Left ventricle myocardium inferior (tissue), 1 donor: ENCODE measurements around the gene CLDN11. TPM values are rescaled to one million over a fixed set of nuclear protein-coding genes. Genes with fewer than 3 reads are reported as not detected.

Source experiments
- DNase-seq: peaks from one replicate; pipeline ENCODE4 v3.0.0-alpha.2; 2020
- H3K27ac ChIP-seq: fragments of 200-600 bp; replicated peaks from 2 replicates; pipeline ENCODE4 v1.8.0; 2021
- H3K27me3 ChIP-seq: fragments of 200-600 bp; 2 replicates; pipeline ENCODE4 v1.8.0; 2021; ENCODE audit warnings: low read depth
- H3K36me3 ChIP-seq: fragments of 200-600 bp; 2 replicates; pipeline ENCODE4 v1.8.0; 2021
- H3K4me1 ChIP-seq: fragments of 200-600 bp; 2 replicates; pipeline ENCODE4 v1.8.0; 2021
- H3K4me3 ChIP-seq: fragments of 200-600 bp; 2 replicates; pipeline ENCODE4 v1.8.0; 2021; ENCODE audit warnings: mild to moderate bottlenecking, moderate library complexity
- H3K9me3 ChIP-seq: fragments of 200-600 bp; replicated peaks from 2 replicates; pipeline ENCODE4 v1.8.0; 2021
- intact Hi-C: fragments of 100-400 bp; cut with micrococcal nuclease; formaldehyde crosslinking; loops from one replicate; pipeline ENCODE4 v1.11.0; 2022
- total RNA-seq: library from RNA; stranded (reverse); fragmentation: NEBNext Ultra II Directional; extraction: Animal tissue kit (Norgen Biotek cat#: 25700); gene quantifications from one replicate; pipeline ENCODE4 v1.2.1, GENCODE V29; 2021
- TF ChIP-seq, protein P1 (sequence below): fragments of 200-600 bp; IDR thresholded peaks from 2 replicates; pipeline ENCODE4 v1.8.0; 2021; ENCODE audit warnings: antibody characterized with exemption, mild to moderate bottlenecking, borderline replicate concordance
- donor health status: DM: no; HTN: yes; CAD: no; lungs with severe emphysema.

Gene CLDN11
- total RNA-seq, 1 donor from 2014 or later = 4.3 TPM

GRCh38 chr3:170413291-170413690, 5.4 kb upstream of the CLDN11 start:
- intact Hi-C loops = no loop called here

DNA sequence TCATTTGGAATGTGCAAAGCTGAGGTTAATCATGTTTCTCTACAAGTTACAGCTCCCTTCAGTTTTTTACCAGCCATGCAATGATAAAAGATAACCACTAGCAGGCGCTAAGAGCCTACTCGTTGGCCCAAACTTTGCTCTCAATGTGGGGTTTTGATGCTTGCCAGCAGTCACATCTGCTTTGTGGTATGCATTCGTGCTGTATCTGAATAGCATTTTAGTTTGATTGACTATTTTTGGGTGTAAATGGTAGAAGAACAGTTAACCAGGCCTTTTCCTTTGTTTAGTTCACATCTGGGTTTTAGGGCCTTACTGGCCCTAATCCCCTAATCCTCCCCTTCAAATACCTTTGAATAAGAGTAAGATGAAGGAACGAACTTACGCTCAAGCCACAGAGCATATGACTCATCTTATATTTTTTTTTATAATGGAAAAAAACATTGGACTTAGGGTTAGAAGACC, 4.4 kb upstream of the CLDN11 start:
- DNase-seq = no peak

More at GRCh38 chr3:170413291-170413690, 5.4 kb upstream of the CLDN11 start:
- no peak for DNase-seq
- TF ChIP-seq, protein P1, sequence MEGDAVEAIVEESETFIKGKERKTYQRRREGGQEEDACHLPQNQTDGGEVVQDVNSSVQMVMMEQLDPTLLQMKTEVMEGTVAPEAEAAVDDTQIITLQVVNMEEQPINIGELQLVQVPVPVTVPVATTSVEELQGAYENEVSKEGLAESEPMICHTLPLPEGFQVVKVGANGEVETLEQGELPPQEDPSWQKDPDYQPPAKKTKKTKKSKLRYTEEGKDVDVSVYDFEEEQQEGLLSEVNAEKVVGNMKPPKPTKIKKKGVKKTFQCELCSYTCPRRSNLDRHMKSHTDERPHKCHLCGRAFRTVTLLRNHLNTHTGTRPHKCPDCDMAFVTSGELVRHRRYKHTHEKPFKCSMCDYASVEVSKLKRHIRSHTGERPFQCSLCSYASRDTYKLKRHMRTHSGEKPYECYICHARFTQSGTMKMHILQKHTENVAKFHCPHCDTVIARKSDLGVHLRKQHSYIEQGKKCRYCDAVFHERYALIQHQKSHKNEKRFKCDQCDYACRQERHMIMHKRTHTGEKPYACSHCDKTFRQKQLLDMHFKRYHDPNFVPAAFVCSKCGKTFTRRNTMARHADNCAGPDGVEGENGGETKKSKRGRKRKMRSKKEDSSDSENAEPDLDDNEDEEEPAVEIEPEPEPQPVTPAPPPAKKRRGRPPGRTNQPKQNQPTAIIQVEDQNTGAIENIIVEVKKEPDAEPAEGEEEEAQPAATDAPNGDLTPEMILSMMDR = no peak
- H3K27ac ChIP-seq = no peak overlapping the region
- no peaks in the 10 kb centered on the region for H3K36me3 ChIP-seq
- H3K4me1 ChIP-seq = peaks cover 4% of the 10 kb centered on the region
- H3K27me3 ChIP-seq = peaks cover 21% of the 10 kb centered on the region
- H3K4me3 ChIP-seq = no peak overlapping the region
- H3K9me3 ChIP-seq = no peaks in the 10 kb centered on the region

GRCh38 chr3:170417090-170417489, 1.6 kb upstream of the CLDN11 start:
- DNase-seq = no peak
- H3K27me3 ChIP-seq = peaks cover 39% of the 10 kb centered on the region
- H3K9me3 ChIP-seq = no peaks in the 10 kb centered on the region
- peaks cover 37% of the 10 kb centered on the region for H3K4me1 ChIP-seq
- no peak overlapping the region for H3K27ac ChIP-seq
- TF ChIP-seq, protein P1 = no peak
- intact Hi-C loops = no loop called here
- H3K36me3 ChIP-seq = no peaks in the 10 kb centered on the region
- H3K4me3 ChIP-seq = no peak overlapping the region

More for the DNA sequence above, 4.4 kb upstream of the CLDN11 start:
- Histone ChIP-seq H3K4me1 (peaks cover 14% of the 10 kb centered on the region), H3K36me3 (no peaks in the 10 kb centered on the region), H3K27ac (no peak overlapping the region), H3K9me3 (no peaks in the 10 kb centered on the region), H3K27me3 (peaks cover 30% of the 10 kb centered on the region), H3K4me3 (no peak overlapping the region)
- TF ChIP-seq, protein P1 = peak; percentile 96
- intact Hi-C loops = loop anchor here (2.0 kb wide), 1 partner anchor 279 kb away; no protein-coding TSS in a partner anchor

- TF ChIP-seq, protein P1 = no peak
- H3K36me3 ChIP-seq = no peaks in the 10 kb centered on the region
- peaks cover 39% of the 10 kb centered on the region for H3K27me3 ChIP-seq
- intact Hi-C loops = loop anchor here (2.0 kb wide), 1 partner anchor 391 kb away; no protein-coding TSS in a partner anchor
- peak overlapping the region; percentile 70 for H3K27ac ChIP-seq
- peak overlapping the region; percentile 70 for H3K4me3 ChIP-seq
- peaks cover 37% of the 10 kb centered on the region for H3K4me1 ChIP-seq
- no peaks in the 10 kb centered on the region for H3K9me3 ChIP-seq
- DNase-seq = no peak
Observed at GRCh38 chr3:170419557-170420087, 954 bp downstream of the CLDN11 start.

- DNase-seq = no peak
- Histone ChIP-seq H3K27me3 (peaks cover 39% of the 10 kb centered on the region), H3K9me3 (no peaks in the 10 kb centered on the region), H3K27ac (peak overlapping the region; percentile 70), H3K4me3 (peak overlapping the region; percentile 70), H3K36me3 (no peaks in the 10 kb centered on the region), H3K4me1 (peaks cover 37% of the 10 kb centered on the region)
- intact Hi-C loops = no loop called here
- TF ChIP-seq, protein P1 = no peak
Observed at GRCh38 chr3:170420307-170420821, 1.7 kb downstream of the CLDN11 start.
